Measurements from ENCODE around the gene SH3BGRL. TPM values are rescaled to one million over a fixed set of nuclear protein-coding genes. Genes with fewer than 3 reads are reported as not detected.
A peak's percentile ranks its signal among the peaks of the same experiment; 100 is the strongest.

The SH3BGRL gene
- polyA plus RNA-seq (2013, experiment 1 of 2) = 46.7 TPM
- 56.4 TPM for polyA plus RNA-seq (2013, experiment 2 of 2)

GRCh38 chrX:81201671-81202455 is at the start of gene SH3BGRL, which contains the start of gene HMGN5:
TSS of gene SH3BGRL (plus strand) at chrX:81202102. CDS start at chrX:81202201, 99 bp downstream.
TSS of gene HMGN5 (minus strand) at chrX:81201913. CDS start at chrX:81121549, 80,364 bp downstream.
- no peaks in the 10 kb centered on the region for H3K9me3 ChIP-seq (ENCODE audit: insufficient read depth, low read depth, low read length)
- 1% methylated on average over 21 of the region's 23 CpGs for WGBS
- H3K36me3 ChIP-seq (ENCODE audit: insufficient read depth, low read length) = no peaks in the 10 kb centered on the region
- 0 out of 2 replicates have a peak, but pooled peaks cover 3% of the 10 kb centered on the region for H3K4me1 ChIP-seq (ENCODE audit: insufficient read depth, low read length)
- H3K4me3 ChIP-seq (ENCODE audit: low read length) = peak within 1 kb of the TSS; percentile 100
- H3K27me3 ChIP-seq (ENCODE audit: insufficient read depth, low read length) = no peaks in the 10 kb centered on the region
- H3K9ac ChIP-seq (ENCODE audit: low read depth, low read length) = peak within 1 kb of the TSS; percentile 96
- peak within 1 kb of the TSS; percentile 53 for H3K27ac ChIP-seq (ENCODE audit: low read depth, low read length)

- Histone ChIP-seq H3K27me3 (ENCODE audit: insufficient read depth, low read length) (no peaks in the 10 kb centered on the region), H3K4me3 (ENCODE audit: low read length) (no peak overlapping the region), H3K9ac (ENCODE audit: low read depth, low read length) (no peak overlapping the region), H3K27ac (ENCODE audit: low read depth, low read length) (no peak overlapping the region), H3K36me3 (ENCODE audit: insufficient read depth, low read length) (no peaks in the 10 kb centered on the region), H3K4me1 (ENCODE audit: insufficient read depth, low read length) (no peaks in the 10 kb centered on the region), H3K9me3 (ENCODE audit: insufficient read depth, low read depth, low read length) (no peaks in the 10 kb centered on the region)
- WGBS = 88% methylated on average over 3 of the region's 3 CpGs
Measured at GRCh38 chrX:81168391-81168790, 33.5 kb upstream of the SH3BGRL start.

GRCh38 chrX:81174286-81174685 is 27.6 kb upstream of the SH3BGRL start:
- no peaks in the 10 kb centered on the region for H3K36me3 ChIP-seq (ENCODE audit: insufficient read depth, low read length)
- no peaks in the 10 kb centered on the region for H3K4me1 ChIP-seq (ENCODE audit: insufficient read depth, low read length)
- H3K4me3 ChIP-seq (ENCODE audit: low read length) = no peak overlapping the region
- no peaks in the 10 kb centered on the region for H3K27me3 ChIP-seq (ENCODE audit: insufficient read depth, low read length)
- no peak overlapping the region for H3K27ac ChIP-seq (ENCODE audit: low read depth, low read length)
- H3K9ac ChIP-seq (ENCODE audit: low read depth, low read length) = no peak overlapping the region
- no CpG with 5 or more reads among the region's 1 CpG for WGBS
- H3K9me3 ChIP-seq (ENCODE audit: insufficient read depth, low read depth, low read length) = no peaks in the 10 kb centered on the region

GRCh38 chrX:81195259-81195658 is 6.6 kb upstream of the SH3BGRL start:
- Histone ChIP-seq H3K27me3 (ENCODE audit: insufficient read depth, low read length) (no peaks in the 10 kb centered on the region), H3K27ac (ENCODE audit: low read depth, low read length) (no peak overlapping the region), H3K9me3 (ENCODE audit: insufficient read depth, low read depth, low read length) (no peaks in the 10 kb centered on the region), H3K4me3 (ENCODE audit: low read length) (no peak overlapping the region), H3K9ac (ENCODE audit: low read depth, low read length) (no peak overlapping the region), H3K4me1 (ENCODE audit: insufficient read depth, low read length) (no peaks in the 10 kb centered on the region), H3K36me3 (ENCODE audit: insufficient read depth, low read length) (no peaks in the 10 kb centered on the region)
- 79% methylated on average over 1 of the region's 2 CpGs for WGBS

GRCh38 chrX:81195712-81196111 is 6.2 kb upstream of the SH3BGRL start:
- Histone ChIP-seq H3K9me3 (ENCODE audit: insufficient read depth, low read depth, low read length) (no peaks in the 10 kb centered on the region), H3K27ac (ENCODE audit: low read depth, low read length) (no peak overlapping the region), H3K4me3 (ENCODE audit: low read length) (no peak overlapping the region), H3K27me3 (ENCODE audit: insufficient read depth, low read length) (no peaks in the 10 kb centered on the region), H3K9ac (ENCODE audit: low read depth, low read length) (no peak overlapping the region), H3K36me3 (ENCODE audit: insufficient read depth, low read length) (no peaks in the 10 kb centered on the region), H3K4me1 (ENCODE audit: insufficient read depth, low read length) (no peaks in the 10 kb centered on the region)
- WGBS = 14% methylated on average over 5 of the region's 5 CpGs

GRCh38 chrX:81201071-81201470 is 831 bp upstream of the SH3BGRL start:
- Histone ChIP-seq H3K36me3 (ENCODE audit: insufficient read depth, low read length) (no peaks in the 10 kb centered on the region), H3K27ac (ENCODE audit: low read depth, low read length) (peak overlapping the region; percentile 53), H3K9me3 (ENCODE audit: insufficient read depth, low read depth, low read length) (no peaks in the 10 kb centered on the region), H3K9ac (ENCODE audit: low read depth, low read length) (peak overlapping the region; percentile 96), H3K4me3 (ENCODE audit: low read length) (peak overlapping the region; percentile 100), H3K4me1 (ENCODE audit: insufficient read depth, low read length) (0 out of 2 replicates have a peak, but pooled peaks cover 3% of the 10 kb centered on the region), H3K27me3 (ENCODE audit: insufficient read depth, low read length) (no peaks in the 10 kb centered on the region)
- 60% methylated on average over 1 of the region's 1 CpG for WGBS

GRCh38 chrX:81202456-81202819 is 536 bp downstream of the SH3BGRL start:
- Histone ChIP-seq H3K9ac (ENCODE audit: low read depth, low read length) (peak overlapping the region; percentile 96), H3K27me3 (ENCODE audit: insufficient read depth, low read length) (no peaks in the 10 kb centered on the region), H3K36me3 (ENCODE audit: insufficient read depth, low read length) (no peaks in the 10 kb centered on the region), H3K4me3 (ENCODE audit: low read length) (peak overlapping the region; percentile 100), H3K27ac (ENCODE audit: low read depth, low read length) (peak overlapping the region; percentile 53; the same call in 1 of the 2 replicates), H3K9me3 (ENCODE audit: insufficient read depth, low read depth, low read length) (no peaks in the 10 kb centered on the region), H3K4me1 (ENCODE audit: insufficient read depth, low read length) (0 out of 2 replicates have a peak, but pooled peaks cover 3% of the 10 kb centered on the region)
- 2% methylated on average over 8 of the region's 8 CpGs for WGBS

GRCh38 chrX:81202943-81203342 is 1.0 kb downstream of the SH3BGRL start:
- Histone ChIP-seq H3K27me3 (ENCODE audit: insufficient read depth, low read length) (no peaks in the 10 kb centered on the region), H3K4me1 (ENCODE audit: insufficient read depth, low read length) (0 out of 2 replicates have a peak, but pooled peaks cover 3% of the 10 kb centered on the region), H3K9ac (ENCODE audit: low read depth, low read length) (peak overlapping the region; percentile 96; the same call in 1 of the 2 replicates), H3K9me3 (ENCODE audit: insufficient read depth, low read depth, low read length) (no peaks in the 10 kb centered on the region), H3K36me3 (ENCODE audit: insufficient read depth, low read length) (no peaks in the 10 kb centered on the region), H3K4me3 (ENCODE audit: low read length) (peak overlapping the region; percentile 100), H3K27ac (ENCODE audit: low read depth, low read length) (no peak overlapping the region)
- 50% methylated on average over 1 of the region's 1 CpG for WGBS

- no peak overlapping the region for H3K9ac ChIP-seq (ENCODE audit: low read depth, low read length)
- no peak overlapping the region for H3K27ac ChIP-seq (ENCODE audit: low read depth, low read length)
- no peak overlapping the region for H3K4me3 ChIP-seq (ENCODE audit: low read length)
- no CpG with 5 or more reads among the region's 2 CpGs for WGBS
- 0 out of 2 replicates have a peak, but pooled peaks cover 3% of the 10 kb centered on the region for H3K4me1 ChIP-seq (ENCODE audit: insufficient read depth, low read length)
- H3K27me3 ChIP-seq (ENCODE audit: insufficient read depth, low read length) = no peaks in the 10 kb centered on the region
- no peaks in the 10 kb centered on the region for H3K9me3 ChIP-seq (ENCODE audit: insufficient read depth, low read depth, low read length)
- H3K36me3 ChIP-seq (ENCODE audit: insufficient read depth, low read length) = no peaks in the 10 kb centered on the region
Measured at GRCh38 chrX:81205551-81205950, 3.6 kb downstream of the SH3BGRL start.

- no peaks in the 10 kb centered on the region for H3K9me3 ChIP-seq (ENCODE audit: insufficient read depth, low read depth, low read length)
- 90% methylated on average over 1 of the region's 1 CpG for WGBS
- no peak overlapping the region for H3K9ac ChIP-seq (ENCODE audit: low read depth, low read length)
- H3K27ac ChIP-seq (ENCODE audit: low read depth, low read length) = no peak overlapping the region
- 0 out of 2 replicates have a peak, but pooled peaks cover 3% of the 10 kb centered on the region for H3K4me1 ChIP-seq (ENCODE audit: insufficient read depth, low read length)
- H3K36me3 ChIP-seq (ENCODE audit: insufficient read depth, low read length) = no peaks in the 10 kb centered on the region
- H3K27me3 ChIP-seq (ENCODE audit: insufficient read depth, low read length) = no peaks in the 10 kb centered on the region
- no peak overlapping the region for H3K4me3 ChIP-seq (ENCODE audit: low read length)
Measured at GRCh38 chrX:81206476-81206875, 4.6 kb downstream of the SH3BGRL start.

- Histone ChIP-seq H3K27ac (ENCODE audit: low read depth, low read length) (no peak overlapping the region), H3K4me1 (ENCODE audit: insufficient read depth, low read length) (no peaks in the 10 kb centered on the region), H3K36me3 (ENCODE audit: insufficient read depth, low read length) (no peaks in the 10 kb centered on the region), H3K4me3 (ENCODE audit: low read length) (no peak overlapping the region), H3K9me3 (ENCODE audit: insufficient read depth, low read depth, low read length) (no peaks in the 10 kb centered on the region), H3K9ac (ENCODE audit: low read depth, low read length) (no peak overlapping the region), H3K27me3 (ENCODE audit: insufficient read depth, low read length) (no peaks in the 10 kb centered on the region)
- 98% methylated on average over 6 of the region's 8 CpGs for WGBS
Measured at GRCh38 chrX:81208916-81209315, 7.0 kb downstream of the SH3BGRL start.
